Keratinocyte (primary cell): Measurements from ENCODE around the gene GFAP.

Experiments
- CTCF ChIP-seq, 3 experiments: IDR thresholded peaks in 1 of 3; conservative IDR thresholded peaks in 1 of 3; optimal IDR thresholded peaks in 1 of 3; 2 replicates in 2 of 3; 3 replicates in 1 of 3; pipeline versions ENCODE3 to v1.5.1; 2011; ENCODE audit warnings: low read length in 3 of 3, mild to moderate bottlenecking in 3 of 3, moderate library complexity in 2 of 3, control low read depth in 1 of 3, inconsistent platforms in 1 of 3; ENCODE audit not compliant: insufficient read depth in 2 of 3; ENCODE audit errors: extremely low read depth in 1 of 3
- EZH2 ChIP-seq: IDR thresholded peaks from one replicate; pipeline ENCODE4 v1.6.1; 2012; ENCODE audit warnings: inconsistent platforms, mild to moderate bottlenecking, low read length, moderate library complexity

DNA sequence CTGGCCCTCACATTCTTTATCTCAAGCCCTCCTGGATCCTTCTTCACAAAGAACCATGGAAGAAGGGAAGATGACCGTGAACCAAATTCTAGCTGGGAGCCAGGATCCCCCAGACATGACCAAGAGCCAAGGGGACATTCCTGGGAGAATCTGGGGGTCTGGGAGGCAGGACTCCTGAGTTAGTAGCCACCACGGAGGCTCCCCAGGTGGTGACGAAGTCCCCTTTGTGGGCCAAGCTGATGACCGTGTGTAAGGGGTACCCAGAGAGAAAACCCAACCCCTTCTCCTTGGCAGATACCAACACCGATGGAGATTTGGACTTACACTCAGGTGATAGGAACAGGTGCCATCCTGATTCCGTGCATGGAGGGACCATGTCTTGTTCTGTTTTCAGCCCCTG is 6.8 kb upstream of the GFAP start:
- TF ChIP-seq CTCF (optimal IDR thresholded peaks at IDR 0.05 in 1 of 3, IDR thresholded peaks at IDR 0.05 in 1 of 3, conservative IDR thresholded peaks at IDR 0.05 in 1 of 3; ENCODE audit: extremely low read depth in 1 of 3, insufficient read depth in 2 of 3, low read length in 3 of 3) (no peak), EZH2 (no peak)
